ENCODE measurements around the gene RIMS4.

DNA sequence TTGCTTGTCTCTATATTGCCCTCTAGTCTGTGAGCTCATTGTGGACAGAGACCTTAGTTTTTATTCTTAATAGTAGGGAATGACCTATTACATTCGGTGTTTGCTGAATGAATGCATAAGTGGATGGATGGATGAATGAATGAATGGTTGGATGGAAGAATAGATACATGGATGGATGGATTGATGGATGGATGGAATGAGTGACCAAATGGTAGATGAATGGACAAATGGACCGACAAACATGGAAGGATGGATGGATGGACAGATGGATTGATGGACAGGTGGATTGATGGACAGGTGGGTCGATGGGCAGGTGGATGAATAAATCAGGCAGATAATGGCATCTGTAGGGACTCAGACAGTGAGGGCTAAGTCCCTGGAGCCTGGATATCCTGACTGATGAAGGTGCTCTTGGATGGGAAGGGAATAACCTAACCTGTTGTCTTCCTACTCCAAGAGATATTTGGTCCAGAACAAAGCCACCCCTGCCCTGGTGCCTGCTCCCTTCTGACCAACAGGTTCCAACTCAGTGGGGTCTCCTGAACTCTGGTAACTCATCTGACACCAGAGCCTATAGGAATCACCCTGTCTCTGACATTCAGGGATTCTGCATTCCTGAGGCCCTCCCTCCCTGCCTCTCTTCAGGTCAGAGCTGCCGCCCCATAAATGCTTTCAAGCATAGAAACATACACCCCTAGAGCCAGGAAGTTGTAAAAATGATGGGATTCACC is 104.8 kb downstream of the RIMS4 start:
- TF ChIP-seq, protein P1, sequence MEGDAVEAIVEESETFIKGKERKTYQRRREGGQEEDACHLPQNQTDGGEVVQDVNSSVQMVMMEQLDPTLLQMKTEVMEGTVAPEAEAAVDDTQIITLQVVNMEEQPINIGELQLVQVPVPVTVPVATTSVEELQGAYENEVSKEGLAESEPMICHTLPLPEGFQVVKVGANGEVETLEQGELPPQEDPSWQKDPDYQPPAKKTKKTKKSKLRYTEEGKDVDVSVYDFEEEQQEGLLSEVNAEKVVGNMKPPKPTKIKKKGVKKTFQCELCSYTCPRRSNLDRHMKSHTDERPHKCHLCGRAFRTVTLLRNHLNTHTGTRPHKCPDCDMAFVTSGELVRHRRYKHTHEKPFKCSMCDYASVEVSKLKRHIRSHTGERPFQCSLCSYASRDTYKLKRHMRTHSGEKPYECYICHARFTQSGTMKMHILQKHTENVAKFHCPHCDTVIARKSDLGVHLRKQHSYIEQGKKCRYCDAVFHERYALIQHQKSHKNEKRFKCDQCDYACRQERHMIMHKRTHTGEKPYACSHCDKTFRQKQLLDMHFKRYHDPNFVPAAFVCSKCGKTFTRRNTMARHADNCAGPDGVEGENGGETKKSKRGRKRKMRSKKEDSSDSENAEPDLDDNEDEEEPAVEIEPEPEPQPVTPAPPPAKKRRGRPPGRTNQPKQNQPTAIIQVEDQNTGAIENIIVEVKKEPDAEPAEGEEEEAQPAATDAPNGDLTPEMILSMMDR (IDR thresholded peaks at IDR 0.05; ENCODE audit: low read length), result peak; percentile 7; the same call in 1 of the 2 replicates
- TF ChIP-seq EZH2 (IDR thresholded peaks at IDR 0.05; ENCODE audit: borderline replicate concordance, low read length), result no peak

Measured in OCI-LY1 (cell line).